ENCODE measurements around the gene OLIG3.

GRCh38 chr6:137522831-137523230 is 28.6 kb upstream of the OLIG3 start:
- TF ChIP-seq CTCF (IDR thresholded peaks at IDR 0.05) (no peak), EZH2phosphoT487 (IDR thresholded peaks at IDR 0.05) (no peak), EZH2 (IDR thresholded peaks at IDR 0.05) (no peak)

All from neural progenitor cell (in vitro differentiated cells).